IPS-20b (cell line): Measurements from ENCODE around the gene SEMA5B.

Experiments used
- H3K27ac ChIP-seq: one replicate; pipeline ENCODE4 v1.5.1; 2013; ENCODE audit warnings: low read length
- H3K27me3 ChIP-seq: 2 replicates; pipeline ENCODE4 v1.6.1; 2013; ENCODE audit warnings: mild to moderate bottlenecking, low read length, inconsistent platforms; ENCODE audit not compliant: insufficient read depth
- H3K36me3 ChIP-seq: 2 replicates; pipeline ENCODE4 v1.6.1; 2013; ENCODE audit warnings: low read depth, mild to moderate bottlenecking, inconsistent platforms, low read length, moderate library complexity; ENCODE audit not compliant: insufficient read depth
- H3K4me1 ChIP-seq: 2 replicates; pipeline ENCODE4 v1.6.1; 2013; ENCODE audit warnings: mild to moderate bottlenecking, control low read depth, inconsistent platforms, low read length, moderate library complexity; ENCODE audit not compliant: insufficient read depth
- H3K4me3 ChIP-seq: 2 replicates; pipeline ENCODE4 v1.5.1; 2013; ENCODE audit warnings: mild to moderate bottlenecking, low read length, inconsistent platforms
- H3K9ac ChIP-seq: 2 replicates; pipeline ENCODE4 v1.6.1; 2013; ENCODE audit warnings: low read depth, mild to moderate bottlenecking, inconsistent platforms, low read length, moderate library complexity
- H3K9me3 ChIP-seq: 2 replicates; pipeline ENCODE4 v1.6.1; 2013; ENCODE audit warnings: mild to moderate bottlenecking, low read depth, low read length, inconsistent platforms; ENCODE audit not compliant: insufficient read depth

The SEMA5B gene

GRCh38 chr3:122936986-122937385, 90.6 kb downstream of the SEMA5B start:
- Histone ChIP-seq H3K27ac (no peak overlapping the region), H3K27me3 (no peaks in the 10 kb centered on the region), H3K36me3 (no peaks in the 10 kb centered on the region), H3K4me1 (no peaks in the 10 kb centered on the region), H3K4me3 (no peak overlapping the region), H3K9ac (no peak overlapping the region), H3K9me3 (no peaks in the 10 kb centered on the region)

- Histone ChIP-seq H3K9ac (no peak overlapping the region), H3K4me3 (no peak overlapping the region), H3K27me3 (no peaks in the 10 kb centered on the region), H3K27ac (no peak overlapping the region), H3K36me3 (no peaks in the 10 kb centered on the region), H3K4me1 (no peaks in the 10 kb centered on the region), H3K9me3 (no peaks in the 10 kb centered on the region)
These were observed 91.2 kb downstream of the SEMA5B start for GRCh38 chr3:122936335-122936734.

GRCh38 chr3:122934251-122934650, 93.3 kb downstream of the SEMA5B start:
- Histone ChIP-seq H3K27me3 (no peaks in the 10 kb centered on the region), H3K36me3 (no peaks in the 10 kb centered on the region), H3K9ac (no peak overlapping the region), H3K4me1 (no peaks in the 10 kb centered on the region), H3K9me3 (no peaks in the 10 kb centered on the region), H3K27ac (no peak overlapping the region), H3K4me3 (no peak overlapping the region)

- Histone ChIP-seq H3K4me3 (no peak overlapping the region), H3K27me3 (no peaks in the 10 kb centered on the region), H3K9ac (no peak overlapping the region), H3K36me3 (no peaks in the 10 kb centered on the region), H3K9me3 (no peaks in the 10 kb centered on the region), H3K27ac (no peak overlapping the region), H3K4me1 (no peaks in the 10 kb centered on the region)
These were observed 95.2 kb downstream of the SEMA5B start for GRCh38 chr3:122932251-122932967.

GRCh38 chr3:122931636-122932035, 95.9 kb downstream of the SEMA5B start:
- Histone ChIP-seq H3K36me3 (no peaks in the 10 kb centered on the region), H3K9ac (no peak overlapping the region), H3K27me3 (no peaks in the 10 kb centered on the region), H3K27ac (no peak overlapping the region), H3K9me3 (no peaks in the 10 kb centered on the region), H3K4me1 (no peaks in the 10 kb centered on the region), H3K4me3 (no peak overlapping the region)

GRCh38 chr3:122930063-122930997, 97.2 kb downstream of the SEMA5B start:
- no peaks in the 10 kb centered on the region for H3K36me3 ChIP-seq
- no peak overlapping the region for H3K4me3 ChIP-seq
- H3K9me3 ChIP-seq: no peaks in the 10 kb centered on the region
- no peaks in the 10 kb centered on the region for H3K27me3 ChIP-seq
- H3K27ac ChIP-seq: no peak overlapping the region
- H3K9ac ChIP-seq: no peak overlapping the region
- no peaks in the 10 kb centered on the region for H3K4me1 ChIP-seq

- Histone ChIP-seq H3K9me3 (no peaks in the 10 kb centered on the region), H3K9ac (no peak overlapping the region), H3K27me3 (peaks cover 5% of the 10 kb centered on the region; the same call in 1 of the 2 replicates), H3K4me3 (no peak overlapping the region), H3K27ac (no peak overlapping the region), H3K36me3 (no peaks in the 10 kb centered on the region), H3K4me1 (no peaks in the 10 kb centered on the region)
These were observed 98.1 kb downstream of the SEMA5B start for GRCh38 chr3:122929188-122930062.

GRCh38 chr3:122928396-122929187, 99.0 kb downstream of the SEMA5B start:
- no peaks in the 10 kb centered on the region for H3K9me3 ChIP-seq
- no peak overlapping the region for H3K27ac ChIP-seq
- H3K27me3 ChIP-seq: peaks cover 10% of the 10 kb centered on the region; the same call in 1 of the 2 replicates
- no peak overlapping the region for H3K4me3 ChIP-seq
- no peaks in the 10 kb centered on the region for H3K36me3 ChIP-seq
- H3K4me1 ChIP-seq: no peaks in the 10 kb centered on the region
- H3K9ac ChIP-seq: no peak overlapping the region

- peaks cover 19% of the 10 kb centered on the region for H3K27me3 ChIP-seq
- H3K9me3 ChIP-seq: no peaks in the 10 kb centered on the region
- no peaks in the 10 kb centered on the region for H3K4me1 ChIP-seq
- no peak overlapping the region for H3K27ac ChIP-seq
- no peak overlapping the region for H3K9ac ChIP-seq
- H3K36me3 ChIP-seq: no peaks in the 10 kb centered on the region
- H3K4me3 ChIP-seq: no peak overlapping the region
These were observed 99.8 kb downstream of the SEMA5B start for GRCh38 chr3:122927726-122928125.

- Histone ChIP-seq H3K4me1 (no peaks in the 10 kb centered on the region), H3K27me3 (peaks cover 28% of the 10 kb centered on the region)
These were observed 100.8 kb downstream of the SEMA5B start for GRCh38 chr3:122926811-122927210.

GRCh38 chr3:122926322-122926721, 101.2 kb downstream of the SEMA5B start:
- Histone ChIP-seq H3K4me1 (no peaks in the 10 kb centered on the region), H3K36me3 (no peaks in the 10 kb centered on the region), H3K27me3 (peaks cover 33% of the 10 kb centered on the region), H3K27ac (no peak overlapping the region), H3K9me3 (no peaks in the 10 kb centered on the region), H3K4me3 (no peak overlapping the region), H3K9ac (no peak overlapping the region)

More at GRCh38 chr3:122926811-122927210, 100.8 kb downstream of the SEMA5B start:
- H3K36me3 ChIP-seq: no peaks in the 10 kb centered on the region
- H3K4me3 ChIP-seq: no peak overlapping the region
- no peak overlapping the region for H3K9ac ChIP-seq
- H3K9me3 ChIP-seq: no peaks in the 10 kb centered on the region
- no peak overlapping the region for H3K27ac ChIP-seq
